RCC 7860 (cell line): ENCODE data around the gene COPG1.
"Not testable (repeated sequence)": the region's sequence is repeated elsewhere in the genome, so short reads cannot be mapped to it uniquely, and the experiment has no call there.

ENCODE experiments used
- DNase-seq: peaks from one replicate; pipeline ENCODE4 v3.0.0-alpha.2; 2015; ENCODE audit warnings: low spot score
- FAIRE-seq: peaks from 2 replicates; lab custom pipeline; 2012; peaks lifted over from hg19 to GRCh38; lab: Jason Lieb, UNC

COPG1 gene

DNA sequence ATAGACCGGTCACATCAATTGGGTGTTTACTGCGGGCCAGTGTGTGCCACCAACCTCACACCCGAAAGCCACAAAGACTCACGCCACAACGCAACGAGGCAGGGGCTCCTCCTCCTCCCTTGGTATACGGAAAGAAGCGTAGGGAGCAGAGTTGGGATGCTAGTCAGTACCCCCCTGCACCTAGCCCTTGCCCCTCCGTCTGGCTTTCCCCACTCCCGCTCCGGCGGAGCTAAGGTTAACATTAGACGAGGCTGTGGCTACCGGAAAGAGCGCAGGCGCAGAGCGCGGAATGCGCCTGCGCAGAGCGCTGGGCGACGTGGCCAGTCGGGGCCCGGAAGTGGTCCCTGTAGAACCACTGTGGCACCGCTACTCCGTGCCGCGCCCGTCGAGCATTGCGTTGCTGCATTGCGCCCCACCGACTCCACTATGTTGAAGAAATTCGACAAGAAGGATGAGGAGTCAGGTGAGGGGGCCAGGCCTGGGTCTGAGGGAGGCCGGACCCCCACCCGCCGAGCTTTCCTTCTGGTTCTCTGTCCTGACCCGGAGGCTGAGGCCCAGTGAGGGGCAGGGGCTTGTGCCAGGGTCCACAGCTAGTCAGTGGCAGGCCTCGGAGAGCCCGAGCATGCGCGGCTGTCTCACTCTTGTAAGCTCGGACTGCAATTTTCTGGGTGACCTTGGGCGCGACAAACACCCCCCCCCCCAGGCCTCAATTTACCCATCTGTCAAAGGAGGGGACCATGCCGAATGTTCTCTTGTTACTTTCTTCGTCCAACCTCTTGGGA lies at the start of gene COPG1:
TSS of gene COPG1 (plus strand) at position 323 of the 782 bp plus-strand sequence. CDS start at position 427, 104 bp downstream.
- DNase-seq (peak; percentile 83), FAIRE-seq (no peak)

GRCh38 chr3:129204473-129204872 lies 44.9 kb upstream of the COPG1 start:
- DNase-seq = no peak
- FAIRE-seq = no peak

DNA sequence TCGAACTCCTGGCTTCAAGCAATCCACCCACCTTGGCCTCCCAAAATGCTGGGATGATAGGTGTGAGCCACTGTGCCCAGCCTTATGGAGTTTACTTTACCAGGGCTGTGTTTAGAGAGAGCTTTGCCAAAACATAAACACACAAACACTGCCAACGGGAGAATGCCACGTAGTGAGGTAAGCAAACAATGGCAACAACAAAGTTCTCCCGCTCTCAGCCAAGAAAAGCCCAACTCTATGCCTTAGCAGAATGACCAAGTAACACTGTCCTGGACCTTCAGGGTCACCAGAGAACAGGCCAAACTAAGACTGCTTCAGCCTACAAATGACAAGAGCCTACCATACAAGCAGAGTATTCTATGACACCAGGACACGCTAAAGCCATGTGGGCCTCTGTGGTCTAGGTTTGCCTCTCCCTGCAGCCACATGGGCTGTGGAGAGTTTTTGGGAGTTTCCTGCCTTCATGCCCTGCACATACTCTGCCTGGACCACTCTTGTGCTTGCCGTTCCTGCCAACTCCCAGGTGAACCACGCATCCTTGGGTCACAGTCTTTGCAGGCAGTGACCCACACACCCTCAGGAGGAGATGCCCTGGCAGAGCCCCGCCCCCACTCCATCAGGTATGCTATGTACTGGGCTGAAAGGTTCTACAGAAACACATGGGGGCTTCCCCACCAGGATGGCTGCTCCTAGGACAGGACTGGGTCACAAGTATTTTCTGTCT lies 44.1 kb upstream of the COPG1 start:
- no peak for FAIRE-seq

GRCh38 chr3:129207479-129207878 lies 41.9 kb upstream of the COPG1 start:
- FAIRE-seq = no peak
- DNase-seq = no peak

More for the DNA sequence above, 44.1 kb upstream of the COPG1 start:
- DNase-seq = no peak

- DNase-seq = no peak
- no peak for FAIRE-seq
Observed at GRCh38 chr3:129211345-129211744, 38.1 kb upstream of the COPG1 start.

DNA sequence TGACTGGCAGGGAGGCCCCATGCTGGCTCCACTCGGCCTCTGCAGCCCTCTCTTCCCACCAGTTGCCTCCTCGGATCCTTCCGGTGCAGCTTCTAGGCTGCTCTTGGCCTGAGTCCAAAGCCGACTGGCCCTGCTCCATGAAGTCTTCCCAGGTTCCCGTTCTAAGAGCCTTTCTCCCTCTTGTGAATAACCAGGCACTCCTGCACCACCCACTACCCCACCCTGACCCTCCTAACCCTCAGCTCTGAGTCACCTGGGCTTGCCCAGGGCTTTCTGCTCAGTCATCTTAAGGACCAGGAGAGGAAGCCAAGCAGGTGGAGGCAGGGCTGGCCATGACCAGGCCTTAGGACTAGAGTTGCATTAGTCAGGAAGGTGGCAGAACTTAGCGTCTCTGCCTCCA lies 37.6 kb upstream of the COPG1 start:
- peak; percentile 96 for FAIRE-seq
- DNase-seq = peak; percentile 99

DNA sequence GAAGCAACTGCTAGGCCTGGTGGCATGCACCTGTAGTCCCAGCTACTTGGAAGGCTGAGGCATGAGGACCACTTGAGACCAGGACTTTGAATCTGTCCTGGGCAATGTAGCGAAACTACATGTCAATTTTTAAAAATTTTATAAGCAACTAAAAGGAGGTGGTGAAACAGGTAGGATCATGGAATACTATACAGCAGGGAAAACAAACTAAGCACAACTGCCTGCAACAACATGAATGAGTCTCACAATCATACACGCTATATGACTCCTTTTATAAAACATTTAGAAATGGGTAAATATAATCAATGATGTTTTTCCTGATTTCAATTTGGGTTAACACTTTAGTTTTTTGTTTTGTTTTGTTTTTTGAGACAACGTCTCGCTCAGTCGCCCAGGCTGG lies 36.2 kb upstream of the COPG1 start:
- FAIRE-seq = no peak
- DNase-seq = no peak

GRCh38 chr3:129218742-129219141 lies 30.7 kb upstream of the COPG1 start:
- DNase-seq = no peak
- no peak for FAIRE-seq

DNA sequence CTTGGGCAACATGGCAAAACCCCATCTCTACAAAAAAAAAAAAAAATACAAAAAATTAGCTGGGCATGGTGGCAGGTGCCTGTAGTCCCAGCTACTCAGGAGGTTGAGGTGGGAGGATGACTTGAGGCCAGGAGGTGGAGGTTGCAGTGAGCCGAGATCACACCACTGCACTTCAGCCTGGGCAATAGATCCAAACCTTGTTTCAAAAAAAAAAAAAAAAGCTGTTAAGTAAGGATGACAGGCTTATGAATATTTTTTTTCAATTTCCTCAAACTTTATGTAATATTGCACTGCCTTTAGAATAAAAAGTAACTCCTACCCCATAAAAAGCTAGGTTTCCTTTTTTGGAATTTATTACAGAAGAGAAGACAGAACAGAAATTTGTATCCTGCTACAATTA lies 25.0 kb upstream of the COPG1 start:
- FAIRE-seq, DNase-seq: not testable (repeated sequence)

DNA sequence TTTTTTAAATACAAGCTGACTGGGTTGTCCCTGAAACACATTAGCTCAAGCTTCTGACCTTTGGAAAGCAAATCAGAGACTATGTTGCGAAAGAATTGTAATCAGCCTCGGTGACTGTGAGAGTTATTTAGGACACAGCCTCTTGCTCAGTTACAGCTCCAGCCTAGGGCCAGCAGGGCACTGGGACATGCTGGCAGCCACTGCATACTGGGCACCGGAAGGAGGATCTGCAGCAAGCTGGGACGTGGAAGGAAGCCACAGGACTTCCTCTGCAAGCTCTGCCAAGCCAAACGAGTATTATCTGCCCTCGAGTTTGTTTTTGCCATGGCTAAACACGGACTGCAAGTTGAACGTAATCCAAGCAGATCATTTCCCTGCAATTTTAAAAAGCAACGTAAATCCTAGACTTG lies 24.4 kb upstream of the COPG1 start:
- DNase-seq (peak; percentile 81), FAIRE-seq (peak; percentile 76)

DNA sequence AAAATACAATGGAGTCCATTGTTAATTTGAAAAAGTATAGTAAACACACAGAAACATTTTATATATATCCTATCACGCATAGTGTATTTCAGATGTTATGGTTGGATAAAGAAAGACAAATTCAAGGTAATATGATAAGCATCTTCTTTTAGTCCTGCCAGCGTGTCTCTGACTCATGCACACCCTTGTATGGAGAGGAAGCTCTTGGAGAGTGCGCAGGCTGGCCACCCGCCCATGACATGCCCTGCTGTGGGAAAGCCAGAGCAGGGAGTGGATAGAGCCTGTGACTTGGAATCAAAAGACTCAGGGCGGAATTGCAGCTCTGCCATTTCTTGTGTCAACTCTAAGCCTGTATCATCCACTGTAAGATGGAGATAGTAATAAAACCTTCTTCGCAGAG lies 23.0 kb upstream of the COPG1 start:
- FAIRE-seq (peak; percentile 87), DNase-seq (peak; percentile 86)

- DNase-seq = peak; percentile 91
- peak; percentile 67 for FAIRE-seq
Observed at GRCh38 chr3:129228891-129229585, 20.4 kb upstream of the COPG1 start.

GRCh38 chr3:129230311-129231019 lies 18.9 kb upstream of the COPG1 start:
- FAIRE-seq (peak; percentile 95), DNase-seq (peak; percentile 89)

DNA sequence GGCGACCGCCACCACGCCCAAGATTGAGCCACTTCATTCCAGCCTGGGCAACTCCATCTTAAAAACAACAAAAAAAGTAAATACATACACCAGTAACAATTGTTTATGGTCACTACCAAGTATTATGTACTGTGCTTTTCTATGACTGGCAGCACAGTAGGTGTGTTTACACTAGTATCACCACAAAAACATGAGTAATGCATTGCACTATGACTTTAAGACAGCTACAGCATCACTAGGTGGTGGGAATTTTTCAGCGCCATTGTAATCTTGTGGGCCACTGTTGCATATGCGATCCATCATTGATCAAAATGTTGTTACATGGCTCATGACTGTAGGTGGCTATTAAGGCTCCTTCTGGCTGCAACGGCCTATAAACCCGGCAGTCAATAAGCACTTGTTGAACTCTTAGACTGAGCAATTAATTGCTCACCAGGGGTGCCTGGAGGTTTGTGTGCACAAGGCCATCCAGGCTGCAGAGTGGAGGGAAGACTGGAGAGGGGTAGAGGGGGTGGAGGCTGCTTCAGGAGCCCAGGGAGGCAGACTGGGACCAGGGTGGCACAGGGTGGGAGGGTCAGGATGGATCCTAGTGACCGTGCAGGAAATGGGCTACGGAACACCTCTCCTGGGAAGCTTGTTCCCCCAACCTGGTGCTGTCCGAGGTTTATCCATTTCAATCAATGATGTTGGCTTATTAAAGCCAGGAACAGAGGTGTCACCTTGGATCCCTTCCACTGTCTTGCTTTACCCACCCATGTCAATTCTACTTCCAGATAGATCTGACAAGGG lies 17.9 kb upstream of the COPG1 start:
- FAIRE-seq = no peak
- peak; percentile 18 for DNase-seq

DNA sequence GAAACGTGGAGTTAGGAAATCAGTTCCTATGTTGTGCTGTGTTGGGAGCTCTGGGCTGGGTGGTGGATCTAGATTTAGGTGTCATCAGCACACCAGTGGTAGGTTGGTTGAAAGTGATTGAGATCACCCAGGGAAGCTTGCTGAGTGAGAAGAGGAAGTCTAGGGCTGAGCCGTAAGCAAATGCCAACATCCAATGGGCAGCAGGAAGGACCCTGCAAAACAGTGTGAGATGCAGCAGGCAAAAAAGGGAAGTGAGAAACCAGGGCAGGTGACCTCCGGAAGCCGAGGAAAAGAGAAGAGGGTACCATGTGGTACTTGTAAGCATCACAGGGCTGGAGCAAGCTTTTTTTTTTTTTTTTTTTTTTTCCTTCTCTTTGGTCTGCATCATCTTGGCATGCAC lies 15.9 kb upstream of the COPG1 start:
- DNase-seq (no peak), FAIRE-seq (no peak)

DNA sequence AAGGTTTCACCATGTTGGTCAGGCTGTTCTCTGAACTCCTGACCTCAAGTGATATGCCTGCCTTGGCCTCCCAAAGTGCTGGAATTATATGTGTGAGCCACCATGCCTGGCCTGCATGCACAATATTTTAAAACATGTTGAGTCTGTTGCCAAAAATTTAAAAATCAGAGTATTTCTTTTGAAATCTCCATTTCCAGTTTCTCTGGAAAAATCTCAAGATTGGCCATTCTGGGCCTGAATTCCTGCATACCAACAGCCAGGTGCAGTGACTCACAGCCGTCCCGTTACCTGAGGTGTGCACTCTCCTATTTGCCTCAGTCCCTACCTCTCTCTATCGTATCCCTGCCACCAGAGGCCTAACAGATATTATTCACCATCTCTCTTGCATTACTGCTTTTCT lies 15.0 kb upstream of the COPG1 start:
- FAIRE-seq (no peak), DNase-seq (no peak)

DNA sequence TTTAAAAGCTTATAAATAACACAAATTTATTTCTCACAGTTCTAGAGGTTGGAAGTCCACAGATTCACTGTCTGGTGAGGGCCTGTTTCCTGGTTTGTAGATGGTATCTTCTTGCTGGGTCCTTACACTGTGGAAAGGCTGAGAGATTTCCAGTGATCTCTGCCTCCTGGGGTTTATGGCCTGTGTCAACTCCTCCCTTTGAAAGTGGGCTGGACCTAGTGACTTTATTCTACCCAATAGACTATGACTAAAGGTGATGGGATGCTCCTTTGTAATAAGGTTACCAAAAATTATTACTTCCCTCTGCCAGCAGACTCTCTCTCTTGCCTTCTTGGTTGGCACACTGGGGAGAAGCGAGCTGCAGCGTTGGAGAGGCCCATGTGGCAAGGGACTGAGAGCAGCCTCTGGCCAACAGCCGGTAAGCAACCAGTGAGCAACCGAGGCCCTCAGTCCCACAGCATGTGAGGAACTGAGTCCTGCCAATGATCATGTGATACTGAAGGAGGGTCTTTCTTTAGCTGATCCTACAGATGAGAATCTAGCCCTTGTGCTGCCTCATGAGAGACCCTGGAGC lies 14.0 kb upstream of the COPG1 start:
- FAIRE-seq = no peak

DNA sequence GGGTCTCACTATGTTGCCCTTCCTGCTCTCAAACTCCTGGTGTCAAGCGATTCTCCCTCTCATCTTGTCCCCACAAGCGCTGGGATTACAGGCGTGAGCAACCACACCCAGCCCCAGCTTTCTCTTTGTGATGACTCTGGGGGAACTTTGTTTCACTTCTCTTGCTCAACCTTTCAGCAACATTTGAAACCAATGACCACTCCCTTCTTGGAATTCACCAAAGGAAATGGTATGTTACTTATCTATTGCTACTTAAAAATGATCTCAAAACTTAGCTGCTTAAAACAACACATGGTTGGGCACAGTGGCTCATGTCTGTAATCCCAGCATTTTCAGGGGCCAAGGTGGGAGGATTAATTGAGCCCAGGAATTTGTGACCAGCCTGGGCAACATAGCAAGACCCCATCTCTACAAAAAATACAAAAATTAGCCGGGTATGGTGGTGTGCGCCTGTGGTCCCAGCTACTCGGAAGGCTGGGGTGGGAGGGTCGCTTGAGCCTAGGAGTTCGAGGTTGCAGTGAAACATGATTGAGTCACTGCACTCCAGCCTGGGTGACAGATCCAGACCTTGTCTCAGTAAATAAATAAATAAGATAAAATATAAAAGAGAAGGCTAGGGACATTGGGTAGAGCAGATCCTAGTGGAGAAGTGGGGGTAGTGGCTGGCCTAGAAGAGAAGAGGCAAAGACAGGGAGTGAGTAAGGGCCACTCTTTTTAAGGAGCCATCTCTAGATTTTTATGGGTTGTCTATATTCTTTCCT lies 10.3 kb upstream of the COPG1 start:
- FAIRE-seq (no peak), DNase-seq (no peak)

More for the DNA sequence above, 14.0 kb upstream of the COPG1 start:
- no peak for DNase-seq

DNA sequence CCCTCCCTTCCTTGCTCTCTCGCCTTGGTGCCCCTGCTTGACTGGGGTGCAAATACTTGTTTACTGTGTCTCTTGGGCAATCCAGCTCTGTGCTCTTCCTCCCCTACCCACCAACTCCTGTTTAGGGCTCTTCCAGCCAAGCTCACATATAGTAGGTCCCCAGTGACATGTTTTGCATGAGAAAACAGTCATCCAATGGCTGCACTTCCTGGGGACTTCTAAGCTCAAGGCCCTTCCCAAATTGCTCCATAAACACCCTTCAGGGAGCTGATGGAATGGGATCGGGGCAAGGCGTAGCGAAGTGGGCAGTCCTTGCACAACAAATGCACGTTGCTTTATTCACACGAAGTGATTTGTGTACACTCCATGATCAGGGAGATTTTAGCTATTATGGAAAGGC lies 9.4 kb upstream of the COPG1 start:
- FAIRE-seq = no peak

More for the DNA sequence above, 9.4 kb upstream of the COPG1 start:
- no peak for DNase-seq
